Measurements from ENCODE around the gene MPPED1. TPM values are rescaled to one million over a fixed set of nuclear protein-coding genes. Genes with fewer than 3 reads are reported as not detected.

The MPPED1 gene, protein sequence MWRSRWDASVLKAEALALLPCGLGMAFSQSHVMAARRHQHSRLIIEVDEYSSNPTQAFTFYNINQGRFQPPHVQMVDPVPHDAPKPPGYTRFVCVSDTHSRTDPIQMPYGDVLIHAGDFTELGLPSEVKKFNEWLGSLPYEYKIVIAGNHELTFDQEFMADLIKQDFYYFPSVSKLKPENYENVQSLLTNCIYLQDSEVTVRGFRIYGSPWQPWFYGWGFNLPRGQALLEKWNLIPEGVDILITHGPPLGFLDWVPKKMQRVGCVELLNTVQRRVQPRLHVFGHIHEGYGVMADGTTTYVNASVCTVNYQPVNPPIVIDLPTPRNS
- total RNA-seq (2014; rRNA removed; shearing (Covaris generic)): not detected in 2 replicates

DNA sequence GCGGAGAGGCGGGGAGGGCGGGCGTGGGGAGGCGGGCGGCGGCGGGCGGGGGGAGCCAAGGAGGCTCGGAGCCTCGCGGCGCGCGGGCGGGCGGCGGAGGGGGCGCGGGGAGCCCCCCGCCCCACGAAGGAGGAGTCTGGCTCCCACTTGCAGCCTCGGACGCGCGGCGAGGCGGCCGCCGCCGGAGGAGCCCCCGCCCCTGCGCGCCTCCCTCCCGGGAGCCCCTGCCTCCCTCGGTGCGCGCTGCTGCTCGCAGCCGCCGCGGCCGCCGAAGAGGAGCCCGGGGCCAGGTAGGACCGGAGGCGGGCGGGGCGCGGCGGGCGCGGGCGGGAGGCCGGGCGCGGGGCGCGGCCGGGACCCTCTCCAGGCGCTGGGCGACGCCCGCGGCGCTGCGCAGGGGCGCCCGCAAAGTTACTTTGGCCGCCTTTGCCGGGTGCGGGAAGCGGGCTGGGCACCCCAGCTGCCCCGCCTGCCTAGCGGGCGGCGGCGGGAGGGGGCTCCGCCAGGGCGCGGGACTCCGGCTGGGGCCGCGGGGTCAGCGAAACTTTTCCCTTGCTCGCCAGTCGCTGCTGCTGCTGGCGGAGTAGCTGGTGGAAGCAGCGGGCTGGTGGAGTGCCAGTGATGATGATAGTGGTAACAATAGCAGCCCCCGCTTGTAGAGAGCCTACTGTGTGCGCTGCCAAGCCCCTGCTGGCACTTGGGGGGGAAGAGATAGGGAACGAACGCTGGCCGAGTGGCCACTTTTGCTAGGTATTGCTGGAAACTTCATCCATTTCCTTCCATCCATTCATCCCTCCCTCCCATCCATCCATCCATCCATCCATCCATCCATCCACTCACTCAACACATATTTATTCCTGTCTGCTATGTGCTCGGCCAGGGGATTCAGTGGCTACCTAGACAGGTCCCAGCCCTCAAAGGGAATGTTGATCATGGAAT is at the start of gene MPPED1:
MPPED1 (plus strand) TSS at position 146 of the 939 bp plus-strand sequence. CDS start 12,972 bp downstream, outside the sequence.
- no peak for DNase-seq (ENCODE audit: low spot score)
- in situ Hi-C loops (cut with HindIII; ENCODE audit: low sequenced_read_pairs): no loop called here

DNA sequence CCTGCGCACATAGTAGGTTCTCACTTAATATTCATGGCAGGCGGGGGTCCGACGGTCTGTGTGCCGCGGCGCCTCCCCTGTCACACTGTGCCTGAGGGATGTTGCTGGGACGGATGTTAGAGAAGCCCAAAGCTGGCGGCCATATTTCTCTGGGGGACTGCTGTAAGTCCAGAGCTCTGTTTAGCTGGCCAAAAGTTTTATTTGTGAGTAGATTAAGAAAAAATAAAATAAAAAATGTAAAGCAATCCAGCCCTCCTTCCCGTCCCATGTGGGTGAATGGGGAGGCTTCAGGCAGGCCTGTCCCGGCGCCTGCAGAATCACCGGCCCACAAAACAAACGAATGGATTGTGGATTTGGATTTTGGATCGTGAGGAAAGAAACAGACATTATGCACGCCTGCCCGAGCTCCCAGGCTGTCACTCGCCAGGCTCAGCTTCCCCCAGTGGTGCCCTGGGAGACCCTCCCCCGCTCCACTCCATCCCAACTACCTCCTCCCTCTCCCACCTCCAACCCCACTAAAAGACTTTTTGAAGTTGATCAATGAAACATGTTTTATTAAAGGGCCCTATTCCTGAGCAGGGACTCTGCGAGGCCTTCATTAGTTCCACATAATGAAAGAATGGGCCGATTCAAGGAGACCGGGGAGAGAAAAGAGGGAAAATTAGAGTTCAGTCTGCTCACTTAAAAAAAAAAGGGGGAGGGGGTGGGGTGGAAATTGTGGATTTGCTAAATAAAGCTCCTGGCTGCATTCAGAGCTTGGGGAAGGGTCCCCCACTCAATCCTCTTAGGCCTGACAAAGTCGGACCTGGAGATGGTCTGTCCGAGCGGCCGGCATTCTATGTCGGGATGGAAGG is 48.3 kb upstream of the MPPED1 start:
- in situ Hi-C loops (cut with HindIII; ENCODE audit: low sequenced_read_pairs): no loop called here
- no peak for DNase-seq (ENCODE audit: low spot score)

DNA sequence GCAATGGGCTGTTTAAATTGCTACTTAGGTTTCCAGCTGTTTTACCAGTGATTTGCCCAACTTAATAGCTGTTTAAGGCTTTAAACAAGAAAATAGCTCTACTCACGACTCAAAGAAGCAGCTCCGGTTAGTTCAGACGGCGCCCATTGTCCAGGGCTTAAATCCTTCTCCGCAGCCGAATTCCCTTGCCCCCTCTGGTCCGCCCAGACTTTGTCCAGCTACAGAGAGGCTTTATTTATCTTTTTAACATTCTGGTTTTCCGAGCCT is 47.7 kb upstream of the MPPED1 start:
- in situ Hi-C loops (cut with HindIII; ENCODE audit: low sequenced_read_pairs): no loop called here
- DNase-seq (ENCODE audit: low spot score): no peak

DNA sequence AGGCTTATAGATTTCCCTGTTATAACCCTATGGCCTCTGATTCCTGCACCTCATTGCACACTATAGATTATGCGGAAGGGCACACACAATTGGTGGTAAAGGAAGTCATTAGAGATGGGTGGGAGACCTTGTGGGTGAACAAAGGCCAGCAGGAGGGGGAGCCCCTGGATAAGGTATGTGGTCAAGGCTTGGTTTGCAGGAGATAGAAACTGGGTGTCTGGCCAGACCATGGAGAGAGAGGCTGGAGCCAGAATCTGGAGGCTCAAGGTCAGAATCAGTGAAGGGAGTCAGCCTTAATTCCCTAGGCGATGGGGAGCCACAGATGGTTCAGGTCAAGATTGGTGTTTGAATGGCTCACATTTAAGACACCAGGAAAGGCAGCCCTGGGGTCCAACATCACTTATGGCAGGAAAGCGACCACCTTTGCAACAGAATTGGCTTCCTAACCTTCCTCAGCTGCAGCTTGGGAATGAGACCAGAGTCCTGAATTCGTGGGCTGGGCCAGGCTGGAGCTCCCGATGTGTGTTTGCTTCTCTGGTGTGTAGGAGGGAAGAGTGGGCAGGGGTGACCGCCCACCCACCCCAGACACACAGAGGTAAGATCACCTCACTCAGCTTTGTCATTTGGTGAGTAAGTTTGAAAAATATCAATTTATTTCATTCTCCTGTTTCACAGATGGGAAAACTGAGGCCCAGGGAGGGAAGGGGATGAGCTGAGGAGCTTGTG is 45.9 kb upstream of the MPPED1 start:
- in situ Hi-C loops (cut with HindIII; ENCODE audit: low sequenced_read_pairs): no loop called here
- no peak for DNase-seq (ENCODE audit: low spot score)

DNA sequence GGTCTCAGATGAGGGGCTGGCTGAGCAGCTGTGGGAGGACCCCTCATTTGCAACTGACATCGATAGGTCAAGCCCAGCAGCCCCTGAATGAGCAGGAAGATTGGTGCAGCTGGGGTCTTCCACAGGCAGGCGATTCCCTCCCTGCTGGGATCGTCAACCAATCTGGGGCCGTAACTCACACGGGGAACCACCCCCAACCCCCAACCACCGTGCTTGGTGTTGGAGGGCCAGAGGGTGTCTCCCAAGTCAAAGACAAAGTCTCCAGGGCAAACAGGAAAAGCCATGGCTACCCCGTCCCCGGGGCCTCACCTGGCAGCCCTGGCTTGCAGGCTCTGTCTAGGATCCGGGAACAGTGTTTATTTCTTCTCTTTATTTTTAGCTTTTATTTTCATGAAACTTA is 41.8 kb upstream of the MPPED1 start:
- in situ Hi-C loops (cut with HindIII; ENCODE audit: low sequenced_read_pairs): no loop called here
- no peak for DNase-seq (ENCODE audit: low spot score)

DNA sequence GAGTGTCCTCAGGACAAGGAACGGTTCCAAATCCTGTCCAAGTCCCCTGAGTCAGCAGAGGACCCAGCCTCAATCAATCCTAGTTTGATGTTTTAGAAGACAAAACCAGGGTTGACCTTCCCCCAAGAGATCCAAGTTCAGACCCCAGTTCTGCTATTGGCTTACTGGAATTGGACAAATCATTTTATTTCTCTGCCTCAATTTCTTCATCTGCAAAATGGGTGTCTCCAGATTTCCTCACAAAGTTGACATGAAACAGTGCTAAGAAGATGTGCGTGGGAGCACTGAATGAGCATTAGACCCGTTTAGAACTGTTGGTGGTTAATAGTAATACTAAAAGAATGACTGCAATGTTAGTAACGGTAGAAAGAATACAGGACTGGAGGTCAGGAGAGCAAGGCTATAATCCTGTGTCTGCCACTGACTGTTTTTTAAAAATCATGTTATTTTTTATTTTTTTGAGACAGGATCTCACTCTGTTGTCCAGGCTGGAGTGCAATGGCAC is 35.8 kb upstream of the MPPED1 start:
- DNase-seq (ENCODE audit: low spot score): no peak
- in situ Hi-C loops (cut with HindIII; ENCODE audit: low sequenced_read_pairs): no loop called here

DNA sequence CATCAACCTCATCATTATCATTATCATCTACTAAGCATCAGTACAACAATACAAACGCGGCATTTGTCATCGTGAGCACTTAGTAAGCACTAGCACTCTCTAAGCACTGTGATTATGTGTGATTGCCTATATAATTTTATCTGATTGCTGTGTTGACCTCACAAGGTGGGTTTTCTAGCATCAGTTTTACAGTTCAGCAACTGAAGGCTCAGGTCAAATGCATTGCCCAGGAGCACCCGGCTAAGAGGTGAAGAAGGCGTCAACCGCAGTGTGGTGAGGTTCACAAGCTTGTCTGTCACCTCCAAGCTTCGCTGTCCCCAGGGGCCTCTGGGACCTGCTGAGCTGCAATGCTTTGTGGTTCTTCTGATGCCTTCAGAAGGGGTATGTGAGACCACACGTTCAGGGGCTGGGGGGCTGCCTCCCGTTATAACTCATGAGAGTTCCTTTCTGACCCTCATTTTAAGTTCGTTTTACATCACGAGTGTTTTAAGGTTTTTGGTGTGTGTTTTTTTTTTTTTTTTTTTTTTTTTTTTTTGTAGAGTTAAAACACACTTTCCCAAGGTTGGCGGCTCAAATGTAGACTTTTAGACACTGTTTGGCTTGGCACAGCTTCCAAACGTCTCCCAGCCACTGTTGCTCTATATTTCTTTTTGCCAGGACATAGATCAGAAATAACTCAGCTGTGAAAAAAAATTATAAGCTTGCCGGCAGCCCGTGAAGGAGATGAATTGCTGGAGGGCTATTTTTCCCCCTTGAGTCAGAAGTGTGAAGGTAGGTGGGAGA is 34.9 kb upstream of the MPPED1 start:
- in situ Hi-C loops (cut with HindIII; ENCODE audit: low sequenced_read_pairs): no loop called here
- no peak for DNase-seq (ENCODE audit: low spot score)

DNA sequence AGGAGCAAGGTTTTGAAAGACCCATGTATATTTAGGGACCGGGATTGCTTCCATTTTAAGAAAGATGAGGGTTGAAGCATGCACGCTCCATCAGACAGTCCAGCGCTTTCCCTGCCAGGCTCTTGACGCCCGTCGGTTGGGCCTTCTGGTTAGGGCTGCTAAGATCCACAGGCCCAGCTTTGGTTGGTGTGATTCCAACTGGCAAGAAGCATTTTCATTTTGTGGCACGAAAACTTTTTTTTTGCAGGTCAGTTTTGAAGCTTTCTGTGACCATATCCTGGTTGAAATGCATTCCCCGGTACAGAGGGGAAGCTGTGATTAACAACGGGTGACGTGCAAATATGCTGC is 34.3 kb upstream of the MPPED1 start:
- in situ Hi-C loops (cut with HindIII; ENCODE audit: low sequenced_read_pairs): no loop called here
- no peak for DNase-seq (ENCODE audit: low spot score)

DNA sequence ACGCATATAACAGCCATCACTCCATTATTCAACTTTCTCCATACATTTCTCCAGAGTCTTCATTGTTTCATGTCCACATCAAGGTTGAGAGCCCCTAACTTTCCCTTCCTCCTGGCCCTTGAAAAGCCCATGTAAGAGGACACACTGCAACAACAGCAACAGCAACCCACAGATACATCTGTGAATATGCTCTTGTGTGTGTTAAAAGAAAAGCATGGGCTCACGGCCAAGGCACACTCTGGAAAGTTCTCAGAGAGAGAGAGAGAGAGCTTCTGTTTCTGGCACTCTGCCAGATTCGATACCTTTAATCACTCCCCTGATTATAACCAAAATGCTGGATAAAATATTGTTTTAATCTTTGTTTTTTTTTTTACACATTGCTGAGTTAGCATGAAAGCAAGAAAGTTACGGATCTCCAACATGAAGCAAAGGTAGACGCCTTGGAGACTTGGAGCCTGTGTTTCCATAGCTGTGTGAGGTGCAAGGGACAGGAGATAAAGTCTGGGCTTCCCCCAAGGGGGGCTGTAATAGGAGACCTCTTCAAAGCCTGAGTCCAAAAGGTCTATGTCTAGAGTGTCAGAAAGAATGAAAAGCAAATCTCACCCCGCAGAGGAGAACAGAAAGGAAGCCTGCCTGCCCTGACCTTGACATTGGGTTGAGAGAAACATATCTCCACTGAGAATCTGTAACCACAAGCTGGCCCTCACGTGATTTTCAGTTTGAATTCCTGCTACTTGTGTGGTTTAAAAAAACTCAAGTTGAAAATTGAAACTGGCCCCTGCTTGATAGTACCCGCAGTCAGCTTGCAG is 33.7 kb upstream of the MPPED1 start:
- in situ Hi-C loops (cut with HindIII; ENCODE audit: low sequenced_read_pairs): no loop called here
- no peak for DNase-seq (ENCODE audit: low spot score)

DNA sequence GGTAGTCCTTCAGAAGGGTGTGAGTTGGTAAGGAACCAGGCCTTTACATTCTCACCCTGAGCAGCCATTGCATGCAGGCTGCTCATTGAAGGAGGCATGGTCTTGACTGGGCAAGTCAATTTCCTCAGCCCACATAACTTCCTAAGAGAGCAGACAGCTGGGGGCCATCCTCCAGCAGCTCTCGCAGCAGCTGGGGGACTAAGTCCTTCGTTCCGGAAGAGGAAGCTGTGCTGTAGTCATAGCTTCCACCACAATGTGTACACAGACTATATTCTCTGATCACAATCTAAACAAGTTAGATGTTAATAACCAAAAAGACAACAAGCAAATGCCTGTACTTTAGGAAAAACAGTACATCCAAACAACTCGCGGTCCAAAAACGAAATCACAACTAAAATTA is 30.1 kb upstream of the MPPED1 start:
- in situ Hi-C loops (cut with HindIII; ENCODE audit: low sequenced_read_pairs): no loop called here
- DNase-seq (ENCODE audit: low spot score): no peak

DNA sequence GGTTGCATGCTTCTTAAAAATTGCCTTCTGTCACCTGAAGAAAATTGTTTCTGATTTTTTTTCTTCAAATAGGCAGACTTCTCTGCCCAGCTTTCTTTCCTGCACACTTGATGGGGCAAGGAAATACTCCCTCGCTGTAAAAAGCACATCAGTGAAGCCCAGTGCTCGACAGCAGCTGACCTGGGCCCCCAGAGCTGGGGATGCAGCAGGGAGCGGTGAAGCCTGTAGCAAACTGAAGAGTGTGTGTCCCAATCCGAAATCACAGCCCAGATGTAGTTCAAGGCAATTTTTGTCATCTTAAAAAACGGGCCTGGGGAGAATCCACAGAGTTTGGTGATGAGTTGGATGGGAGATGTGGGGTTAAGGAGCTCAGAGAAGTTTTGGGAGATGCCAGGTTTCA is 27.0 kb upstream of the MPPED1 start:
- in situ Hi-C loops (cut with HindIII; ENCODE audit: low sequenced_read_pairs): no loop called here
- no peak for DNase-seq (ENCODE audit: low spot score)

DNA sequence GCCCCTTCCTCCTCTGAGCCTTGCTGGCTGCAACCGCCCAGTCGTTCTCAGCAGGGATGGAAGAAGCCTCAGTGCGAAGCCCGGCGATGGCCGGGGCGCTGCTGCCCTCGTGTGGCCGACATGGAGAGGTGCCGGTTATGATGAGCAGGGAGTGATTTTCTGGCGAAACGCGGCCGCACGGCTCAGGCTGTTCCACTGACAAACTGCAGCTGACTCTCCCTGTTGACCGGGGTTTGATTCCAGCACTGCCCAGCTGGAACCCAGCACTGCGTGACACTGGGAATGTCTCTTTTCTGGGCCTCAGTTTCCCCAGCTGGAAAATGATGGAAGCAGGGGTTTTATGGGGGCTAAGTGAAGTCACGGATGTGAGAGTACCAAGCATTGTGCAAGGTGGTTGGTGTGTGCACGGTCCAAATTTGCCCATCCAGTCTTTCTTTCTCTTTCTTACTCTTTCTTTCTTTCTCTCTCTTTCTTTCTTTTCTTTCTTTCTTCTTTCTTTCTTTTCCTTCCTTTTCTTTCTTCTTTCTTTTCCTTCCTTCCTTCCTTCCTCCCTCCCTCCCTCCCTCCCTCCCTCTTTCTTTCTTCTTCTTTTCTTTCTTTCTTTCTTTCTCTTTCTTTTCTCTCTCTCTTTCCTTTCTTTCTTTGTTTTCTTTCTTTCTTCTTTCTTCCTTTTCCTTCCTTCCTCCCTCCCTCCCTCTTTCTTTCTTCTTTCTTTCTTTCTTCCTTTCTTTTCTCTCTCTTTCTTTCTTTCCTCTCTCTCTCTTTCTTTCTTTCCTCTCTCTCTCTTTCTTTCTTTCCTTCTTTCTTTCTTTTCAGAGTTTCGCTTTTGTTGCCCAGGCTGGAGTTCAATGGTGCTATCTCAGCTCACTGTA is 25.8 kb upstream of the MPPED1 start:
- in situ Hi-C loops (cut with HindIII; ENCODE audit: low sequenced_read_pairs): no loop called here
- DNase-seq (ENCODE audit: low spot score): peak; percentile 78

DNA sequence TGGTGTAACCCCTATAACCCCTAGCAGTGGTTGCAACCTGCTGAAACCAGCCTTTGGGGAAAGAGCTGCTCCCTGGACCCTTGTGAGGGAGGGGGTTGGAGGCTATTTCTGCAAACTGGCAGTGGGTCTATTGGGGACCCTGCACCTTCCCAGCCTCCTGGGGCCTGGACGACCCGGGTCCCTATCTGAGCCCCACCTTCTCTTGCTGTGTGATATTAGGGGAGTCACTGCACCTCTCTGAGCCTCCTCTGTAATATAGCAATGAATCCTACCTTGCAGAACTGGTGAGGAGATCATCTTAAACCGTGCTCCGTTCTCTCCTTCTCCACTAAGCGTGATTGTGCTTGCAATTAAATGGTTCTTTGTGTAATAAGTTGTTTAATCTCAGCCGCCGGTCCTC is 24.0 kb upstream of the MPPED1 start:
- DNase-seq (ENCODE audit: low spot score): no peak
- in situ Hi-C loops (cut with HindIII; ENCODE audit: low sequenced_read_pairs): no loop called here

DNA sequence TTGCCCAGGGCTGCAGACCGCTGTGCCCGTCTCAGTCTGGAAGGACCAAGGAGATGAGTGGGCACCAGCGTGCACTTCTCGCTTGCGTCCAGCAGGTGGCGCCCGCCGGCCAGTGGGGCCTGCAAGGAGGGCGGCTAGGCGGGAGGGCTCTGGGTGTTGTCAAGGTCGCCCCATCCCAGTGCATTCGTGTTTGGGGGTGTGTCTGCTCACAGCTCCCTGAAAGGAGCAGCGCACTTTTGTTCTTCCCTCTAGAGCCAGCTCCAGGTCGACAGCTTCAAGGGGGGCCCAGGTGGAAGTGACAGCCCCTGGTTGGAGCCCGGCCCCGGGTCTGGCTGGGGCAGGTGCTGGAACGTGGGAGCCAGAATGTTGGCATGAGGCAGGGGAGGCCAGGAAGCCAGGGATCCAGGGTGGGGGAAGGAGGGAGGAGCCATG is 23.4 kb upstream of the MPPED1 start:
- DNase-seq (ENCODE audit: low spot score): peak; percentile 59
- in situ Hi-C loops (cut with HindIII; ENCODE audit: low sequenced_read_pairs): no loop called here

DNA sequence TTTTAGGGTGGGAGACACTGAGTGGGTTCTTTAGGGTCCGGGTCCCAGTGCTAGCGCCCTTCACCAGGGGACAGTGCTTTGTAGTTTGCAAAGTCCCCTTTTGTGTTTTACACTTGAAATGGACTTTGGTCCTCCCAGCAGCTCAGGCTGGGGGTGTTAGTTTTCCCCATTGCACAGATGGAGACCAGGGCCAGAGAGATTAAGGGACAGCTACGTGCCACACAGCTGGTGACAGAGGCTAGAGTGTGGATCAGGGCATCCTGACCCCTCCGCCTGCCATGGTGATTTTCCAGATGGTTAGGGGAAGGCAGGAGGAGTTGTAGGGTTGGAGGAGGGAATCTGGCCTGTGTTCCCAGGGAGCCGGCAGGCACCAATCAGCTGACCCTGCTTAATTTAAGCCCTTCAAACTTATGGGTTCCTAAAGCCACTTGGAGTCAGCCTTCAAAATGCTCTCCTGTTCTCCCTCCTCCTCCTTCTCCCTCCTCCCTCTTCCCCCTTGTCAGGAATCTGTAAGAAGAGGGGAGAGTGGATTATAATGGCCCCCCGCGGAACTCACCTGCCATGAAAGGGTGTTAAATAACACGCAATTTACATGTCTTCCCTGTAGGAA is 22.5 kb upstream of the MPPED1 start:
- in situ Hi-C loops (cut with HindIII; ENCODE audit: low sequenced_read_pairs): no loop called here
- DNase-seq (ENCODE audit: low spot score): no peak

DNA sequence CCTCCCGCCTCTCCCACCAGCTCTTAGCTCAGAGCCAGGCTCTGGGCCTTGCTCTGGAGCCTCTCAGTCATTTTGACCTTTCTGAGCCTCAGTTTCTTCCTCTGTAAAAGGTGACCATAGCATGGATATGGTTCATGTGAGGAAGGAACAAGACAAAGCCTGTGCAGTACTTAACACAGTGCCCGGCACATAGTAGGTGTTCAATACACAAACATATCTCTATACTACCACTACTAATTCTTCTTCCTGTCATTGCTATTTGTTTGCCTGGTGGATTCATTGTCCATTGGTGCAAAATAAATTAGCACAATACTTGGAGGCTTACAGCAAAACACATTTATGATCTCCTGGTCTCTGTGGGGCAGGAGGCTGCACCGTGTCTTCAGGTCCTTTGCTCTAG is 21.6 kb upstream of the MPPED1 start:
- DNase-seq (ENCODE audit: low spot score): no peak
- in situ Hi-C loops (cut with HindIII; ENCODE audit: low sequenced_read_pairs): loop anchor here (5.0 kb wide), 1 partner anchor 42 kb away; no protein-coding TSS in a partner anchor

All from G401 (cell line).